SU-DHL-6 (cell line): ENCODE data around the gene PKM.

Experiments used
- H2AFZ ChIP-seq: fragments of 200-600 bp; sonication (generic); 2 replicates; pipeline ENCODE4 v1.6.1; 2014; ENCODE audit warnings: low read depth, mild to moderate bottlenecking, moderate library complexity, mixed read lengths, antibody characterized with exemption, low read length; ENCODE audit not compliant: severe bottlenecking
- H3F3A ChIP-seq: fragments of 200-600 bp; shearing (Covaris generic); 2 replicates; pipeline ENCODE4 v1.6.0; 2016; ENCODE audit warnings: antibody characterized with exemption, mild to moderate bottlenecking; ENCODE audit not compliant: insufficient read depth
- H3K27ac ChIP-seq: fragments of 200-600 bp; sonication (generic); 2 replicates; pipeline ENCODE4 v1.5.1; 2016; ENCODE audit warnings: low read depth, mild to moderate bottlenecking, low read length, moderate library complexity, mixed read lengths
- H3K27me3 ChIP-seq: fragments of 200-600 bp; sonication (generic), shearing (Covaris generic); 2 replicates; pipeline ENCODE4 v1.6.0; 2014; ENCODE audit warnings: mild to moderate bottlenecking, low read length
- H3K36me3 ChIP-seq: fragments of 200-600 bp; sonication (generic); 2 replicates; pipeline ENCODE4 v1.6.1; 2014; ENCODE audit warnings: mild to moderate bottlenecking, low read length, mixed read lengths
- H3K4me2 ChIP-seq: fragments of 300-600, 200-600 bp; shearing (Covaris generic), sonication (generic); 2 replicates; pipeline ENCODE4 v1.6.0; 2014; ENCODE audit warnings: low read length, low read depth, mild to moderate bottlenecking; ENCODE audit not compliant: poor library complexity, severe bottlenecking
- H3K4me3 ChIP-seq: fragments of 200-600 bp; sonication (generic); 2 replicates; pipeline ENCODE4 v1.5.1; 2014; ENCODE audit warnings: antibody characterized with exemption, low read length, mild to moderate bottlenecking, mixed read lengths; ENCODE audit not compliant: insufficient read depth, poor library complexity, severe bottlenecking
- H3K79me2 ChIP-seq: fragments of 200-600 bp; sonication (generic); 2 replicates; pipeline ENCODE4 v1.6.1; 2014; ENCODE audit warnings: mild to moderate bottlenecking, low read length, moderate library complexity; ENCODE audit not compliant: insufficient read depth
- H3K9ac ChIP-seq: fragments of 200-600 bp; sonication (generic); 2 replicates; pipeline ENCODE4 v1.7.0; 2014; ENCODE audit warnings: mild to moderate bottlenecking, low read length
- H3K9me2 ChIP-seq: fragments of 200-600 bp; sonication (generic); replicated peaks from 2 replicates; pipeline ENCODE4 v1.6.1; 2014; ENCODE audit warnings: low read length; ENCODE audit not compliant: insufficient read depth
- H3K9me3 ChIP-seq: fragments of 200-600 bp; sonication (generic); 2 replicates; pipeline ENCODE4 v1.6.1; 2014; ENCODE audit warnings: low read length, mixed read lengths; ENCODE audit not compliant: insufficient read depth
- H4K20me1 ChIP-seq: fragments of 200-600 bp; sonication (generic); 2 replicates; pipeline ENCODE4 v1.6.1; 2014; ENCODE audit warnings: low read depth, mild to moderate bottlenecking, antibody characterized with exemption, low read length, moderate library complexity, mixed read lengths
- EZH2phosphoT487 ChIP-seq: fragments of 200-600 bp; sonication (generic), shearing (Covaris generic); conservative IDR thresholded peaks from 2 replicates; pipeline ENCODE4 v1.6.1; 2018; ENCODE audit warnings: mild to moderate bottlenecking, antibody characterized with exemption, low read length, moderate library complexity, mixed read lengths
- TF ChIP-seq, protein P1 (sequence below): fragments of 200-600 bp; sonication (generic); IDR thresholded peaks from one replicate; pipeline ENCODE4 v1.5.1; 2017; ENCODE audit warnings: antibody characterized with exemption, mild to moderate bottlenecking, low read length, moderate library complexity; ENCODE audit not compliant: insufficient read depth, poor library complexity, severe bottlenecking

PKM gene

GRCh38 chr15:72199205-72199515, 31.8 kb downstream of the PKM start:
- H3K79me2 ChIP-seq, result no peaks in the 10 kb centered on the region
- no peak overlapping the region for H3K4me2 ChIP-seq
- H3K9me3 ChIP-seq, result no peaks in the 10 kb centered on the region
- no peak overlapping the region for H2AFZ ChIP-seq
- no peak overlapping the region for H3K9ac ChIP-seq
- H3F3A ChIP-seq, result peaks cover 35% of the 10 kb centered on the region
- no peaks in the 10 kb centered on the region for H3K27me3 ChIP-seq
- H4K20me1 ChIP-seq, result peaks cover 13% of the 10 kb centered on the region; the same call in 1 of the 2 replicates
- H3K9me2 ChIP-seq, result no peaks in the 10 kb centered on the region
- no peak overlapping the region for H3K27ac ChIP-seq
- H3K36me3 ChIP-seq, result peaks cover 19% of the 10 kb centered on the region
- no peak overlapping the region for H3K4me3 ChIP-seq
- TF ChIP-seq EZH2phosphoT487, result no peak
- TF ChIP-seq, protein P1, sequence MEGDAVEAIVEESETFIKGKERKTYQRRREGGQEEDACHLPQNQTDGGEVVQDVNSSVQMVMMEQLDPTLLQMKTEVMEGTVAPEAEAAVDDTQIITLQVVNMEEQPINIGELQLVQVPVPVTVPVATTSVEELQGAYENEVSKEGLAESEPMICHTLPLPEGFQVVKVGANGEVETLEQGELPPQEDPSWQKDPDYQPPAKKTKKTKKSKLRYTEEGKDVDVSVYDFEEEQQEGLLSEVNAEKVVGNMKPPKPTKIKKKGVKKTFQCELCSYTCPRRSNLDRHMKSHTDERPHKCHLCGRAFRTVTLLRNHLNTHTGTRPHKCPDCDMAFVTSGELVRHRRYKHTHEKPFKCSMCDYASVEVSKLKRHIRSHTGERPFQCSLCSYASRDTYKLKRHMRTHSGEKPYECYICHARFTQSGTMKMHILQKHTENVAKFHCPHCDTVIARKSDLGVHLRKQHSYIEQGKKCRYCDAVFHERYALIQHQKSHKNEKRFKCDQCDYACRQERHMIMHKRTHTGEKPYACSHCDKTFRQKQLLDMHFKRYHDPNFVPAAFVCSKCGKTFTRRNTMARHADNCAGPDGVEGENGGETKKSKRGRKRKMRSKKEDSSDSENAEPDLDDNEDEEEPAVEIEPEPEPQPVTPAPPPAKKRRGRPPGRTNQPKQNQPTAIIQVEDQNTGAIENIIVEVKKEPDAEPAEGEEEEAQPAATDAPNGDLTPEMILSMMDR, result no peak

GRCh38 chr15:72198356-72199204, 32.4 kb downstream of the PKM start:
- H3K79me2 ChIP-seq, result no peaks in the 10 kb centered on the region
- no peak overlapping the region for H3K4me2 ChIP-seq
- no peaks in the 10 kb centered on the region for H3K27me3 ChIP-seq
- H3K27ac ChIP-seq, result no peak overlapping the region
- peaks cover 30% of the 10 kb centered on the region for H3F3A ChIP-seq
- TF ChIP-seq, protein P1, result no peak
- no peak for TF ChIP-seq EZH2phosphoT487
- H4K20me1 ChIP-seq, result peaks cover 8% of the 10 kb centered on the region; the same call in 1 of the 2 replicates
- H3K9me2 ChIP-seq, result no peaks in the 10 kb centered on the region
- no peak overlapping the region for H3K9ac ChIP-seq
- H3K9me3 ChIP-seq, result no peaks in the 10 kb centered on the region
- peaks cover 13% of the 10 kb centered on the region for H3K36me3 ChIP-seq
- no peak overlapping the region for H2AFZ ChIP-seq
- H3K4me3 ChIP-seq, result no peak overlapping the region

- peaks cover 5% of the 10 kb centered on the region; the same call in 1 of the 2 replicates for H4K20me1 ChIP-seq
- no peak within 1 kb of the TSS for H2AFZ ChIP-seq
Measured at GRCh38 chr15:72197460-72198355, 33.3 kb downstream of the PKM start, which contains the start of gene GRAMD2A. Gene GRAMD2A (minus strand): TSS chr15:72197787.

More at GRCh38 chr15:72197460-72198355, 33.3 kb downstream of the PKM start, which contains the start of gene GRAMD2A:
- Histone ChIP-seq H3K27me3 (no peaks in the 10 kb centered on the region), H3F3A (peaks cover 30% of the 10 kb centered on the region), H3K9me2 (no peaks in the 10 kb centered on the region), H3K9me3 (no peaks in the 10 kb centered on the region), H3K4me3 (no peak within 1 kb of the TSS), H3K4me2 (no peak within 1 kb of the TSS), H3K27ac (no peak within 1 kb of the TSS), H3K36me3 (peaks cover 12% of the 10 kb centered on the region), H3K9ac (no peak within 1 kb of the TSS), H3K79me2 (no peaks in the 10 kb centered on the region)
- no peak for TF ChIP-seq EZH2phosphoT487
- TF ChIP-seq, protein P1, result no peak
